Spleen (tissue), 11 donors: Measurements from ENCODE around the gene DCAF8. TPM values are rescaled to one million over a fixed set of nuclear protein-coding genes. Genes with fewer than 3 reads are reported as not detected.

Experiments used
- DNase-seq: peaks from one replicate; pipeline ENCODE4 v3.0.0-alpha.2; 2020
- H3K27ac ChIP-seq, 8 donors: fragments of 200-600 bp; sonication (generic) in 7 of 8; 1 replicate in 4 of 8; 2 replicates in 4 of 8; pipeline versions ENCODE4 v1.5.0 to v1.8.0; 2016 to 2021; ENCODE audit warnings: inconsistent platforms in 4 of 8, mild to moderate bottlenecking in 4 of 8, moderate library complexity in 1 of 8
- H3K27me3 ChIP-seq, 7 donors: fragments of 200-600 bp; sonication (generic) in 6 of 7; replicated peaks in 1 of 7; 1 replicate in 4 of 7; 2 replicates in 3 of 7; pipeline versions ENCODE4 v1.5.0 to v1.8.0; 2016 to 2021; ENCODE audit warnings: inconsistent platforms in 3 of 7, mild to moderate bottlenecking in 1 of 7
- H3K36me3 ChIP-seq, 6 donors: fragments of 200-600 bp; sonication (generic) in 5 of 6; 1 replicate in 4 of 6; 2 replicates in 2 of 6; pipeline versions ENCODE4 v1.5.0 to v1.8.0; 2016 to 2021; ENCODE audit warnings: inconsistent platforms in 2 of 6
- H3K4me1 ChIP-seq, 6 donors: fragments of 200-600 bp; sonication (generic) in 5 of 6; 1 replicate in 3 of 6; 2 replicates in 3 of 6; pipeline versions ENCODE4 v1.5.0 to v1.8.0; 2016 to 2021; ENCODE audit warnings: inconsistent platforms in 3 of 6
- H3K4me3 ChIP-seq, 8 donors: fragments of 200-600 bp; sonication (generic) in 7 of 8; 1 replicate in 4 of 8; 2 replicates in 4 of 8; pipeline versions ENCODE4 v1.5.0 to v1.8.0; 2016 to 2021; ENCODE audit warnings: inconsistent platforms in 4 of 8, mild to moderate bottlenecking in 4 of 8, moderate library complexity in 2 of 8
- H3K9me3 ChIP-seq, 8 donors: fragments of 200-600 bp; sonication (generic) in 7 of 8; 1 replicate in 4 of 8; 2 replicates in 4 of 8; pipeline versions ENCODE4 v1.5.0 to v1.8.0; 2016 to 2021; ENCODE audit warnings: inconsistent platforms in 4 of 8
- POLR2A ChIP-seq, 3 donors: fragments of 450-650 bp; IDR thresholded peaks; one replicate each; pipeline ENCODE4 v1.5.1; 2017; ENCODE audit warnings: antibody characterized with exemption in 3 of 3, mild to moderate bottlenecking in 1 of 3
- POLR2AphosphoS5 ChIP-seq, 3 donors: sonication (generic); formaldehyde crosslinking; IDR thresholded peaks; one replicate each; pipeline ENCODE4 v1.5.1; 2017; ENCODE audit warnings: antibody characterized with exemption in 3 of 3
- WGBS, 5 donors: extraction: QIAGEN DNeasy Blood & Tissue Kit in 3 of 5; methylation state at CpG; one replicate each; pipeline versions ENCODE4 v1.1.5 to v1.1.7; 2013 to 2018; 5-methylcytosine and 5-hydroxymethylcytosine counted together
- intact Hi-C: fragments of 100-400 bp; cut with DNase I; formaldehyde crosslinking; loops from one replicate; pipeline ENCODE4 v1.15.0; 2023; ENCODE audit warnings: low total_unique reads
- polyA plus RNA-seq, 3 donors: library from polyadenylated mRNA; stranded (reverse); fragments of 200-250 nt; gene quantifications; one replicate each; pipeline ENCODE4 v1.2.1, GENCODE V29; 2013
- total RNA-seq, 7 donors: library from RNA; depleted of rRNA in 3 of 7; stranded (reverse); fragments of >200 nt in 3 of 7; fragmentation: NEBNext Ultra II Directional in 4 of 7; extraction: Animal tissue kit (Norgen Biotek cat#: 25700) in 4 of 7; gene quantifications; one replicate each; pipeline versions ENCODE4 v1.1.0 to v1.2.1, GENCODE V29; 2016 to 2021
- TF ChIP-seq, protein P1 (sequence below), 11 experiments: fragments of 200-600 bp in 7 of 11; fragments of 450-650 bp in 4 of 11; sonication (generic) in 4 of 11; IDR thresholded peaks in 8 of 11; conservative IDR thresholded peaks in 3 of 11; 1 replicate in 7 of 11; 2 replicates in 4 of 11; pipeline versions ENCODE4 v1.4.0 to v1.8.0; 2016 to 2021; ENCODE audit warnings: antibody characterized with exemption in 11 of 11, inconsistent platforms in 4 of 11, mild to moderate bottlenecking in 1 of 11
- donor health status: healthy with polysubstance abuse.
- donor health status: DM: no; HTN: no; CAD: no; lungs with moderate emphysema.
- donor health status: DM: no; HTN: no; CAD: no.
- donor health status: Bipolar disorder and iron deficiency.
- donor health status: healthy.
- donor health status: DM: no; HTN: no; CAD: no.
- donor health status: DM: yes; HTN: yes; CAD: no.

DCAF8 gene
- total and polyA plus RNA-seq, 10 donors = 59.4 to 210 (median 148) TPM

DNA sequence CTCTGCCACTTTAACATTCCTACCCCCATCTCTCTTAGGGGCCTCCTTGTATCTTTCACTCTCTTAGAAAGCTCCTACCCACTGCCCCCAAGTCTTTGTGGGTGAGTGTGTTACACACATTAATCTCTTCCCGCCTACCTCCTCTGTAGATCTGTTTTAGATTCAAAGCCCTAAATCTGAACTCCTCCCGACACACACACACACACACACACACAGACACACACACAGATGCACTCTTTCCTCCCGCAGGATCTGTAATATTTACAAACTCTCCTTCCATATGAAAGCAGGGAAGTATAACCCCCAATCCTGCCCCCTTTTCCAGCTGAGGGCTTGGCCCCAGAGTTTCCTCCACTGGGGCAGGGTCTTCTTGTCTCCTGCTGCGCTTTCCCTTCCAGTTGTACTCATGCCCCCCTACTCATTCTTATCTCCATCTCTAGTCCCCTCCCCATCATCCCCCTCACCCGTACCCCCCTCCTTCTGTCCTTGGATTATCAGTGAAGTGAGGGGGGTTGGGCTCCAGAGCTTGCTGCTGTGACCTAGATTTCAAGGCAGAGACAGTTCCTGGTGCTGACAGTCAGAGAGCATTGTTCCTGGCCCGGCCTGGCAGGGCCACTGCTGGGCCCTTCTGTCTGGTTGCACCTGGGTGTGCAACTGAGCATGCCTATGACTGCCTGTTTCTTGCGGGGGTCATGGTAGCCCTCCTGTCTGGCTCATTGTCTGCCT, 52.9 kb downstream of the DCAF8 start:
- WGBS, 5 donors = 60 to 77% (median 68%) methylated on average over 7 of the region's 7 CpGs
- no peaks in the 10 kb centered on the region for H3K27me3 ChIP-seq
- intact Hi-C loops = no loop called here
- TF ChIP-seq, protein P1, sequence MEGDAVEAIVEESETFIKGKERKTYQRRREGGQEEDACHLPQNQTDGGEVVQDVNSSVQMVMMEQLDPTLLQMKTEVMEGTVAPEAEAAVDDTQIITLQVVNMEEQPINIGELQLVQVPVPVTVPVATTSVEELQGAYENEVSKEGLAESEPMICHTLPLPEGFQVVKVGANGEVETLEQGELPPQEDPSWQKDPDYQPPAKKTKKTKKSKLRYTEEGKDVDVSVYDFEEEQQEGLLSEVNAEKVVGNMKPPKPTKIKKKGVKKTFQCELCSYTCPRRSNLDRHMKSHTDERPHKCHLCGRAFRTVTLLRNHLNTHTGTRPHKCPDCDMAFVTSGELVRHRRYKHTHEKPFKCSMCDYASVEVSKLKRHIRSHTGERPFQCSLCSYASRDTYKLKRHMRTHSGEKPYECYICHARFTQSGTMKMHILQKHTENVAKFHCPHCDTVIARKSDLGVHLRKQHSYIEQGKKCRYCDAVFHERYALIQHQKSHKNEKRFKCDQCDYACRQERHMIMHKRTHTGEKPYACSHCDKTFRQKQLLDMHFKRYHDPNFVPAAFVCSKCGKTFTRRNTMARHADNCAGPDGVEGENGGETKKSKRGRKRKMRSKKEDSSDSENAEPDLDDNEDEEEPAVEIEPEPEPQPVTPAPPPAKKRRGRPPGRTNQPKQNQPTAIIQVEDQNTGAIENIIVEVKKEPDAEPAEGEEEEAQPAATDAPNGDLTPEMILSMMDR (IDR thresholded peaks at IDR 0.05 in 8 of 11, conservative IDR thresholded peaks at IDR 0.05 in 3 of 11) = no peak
- TF ChIP-seq POLR2A (IDR thresholded peaks at IDR 0.05) (no peak), POLR2AphosphoS5 (IDR thresholded peaks at IDR 0.05) (peak in 2 of 3 donors; percentile 34 to 38)
- H3K36me3 ChIP-seq = peaks cover 0 to 77% (median 40%) of the 10 kb centered on the region in 6 donors
- H3K9me3 ChIP-seq = no peaks in the 10 kb centered on the region
- H3K4me3 ChIP-seq = no peak overlapping the region
- H3K4me1 ChIP-seq = peaks cover 33 to 77% (median 64%) of the 10 kb centered on the region in 6 donors
- no peak for DNase-seq
- H3K27ac ChIP-seq = peak overlapping the region in 5 of 8 donors; percentile 89 to 95 (median 93)

DNA sequence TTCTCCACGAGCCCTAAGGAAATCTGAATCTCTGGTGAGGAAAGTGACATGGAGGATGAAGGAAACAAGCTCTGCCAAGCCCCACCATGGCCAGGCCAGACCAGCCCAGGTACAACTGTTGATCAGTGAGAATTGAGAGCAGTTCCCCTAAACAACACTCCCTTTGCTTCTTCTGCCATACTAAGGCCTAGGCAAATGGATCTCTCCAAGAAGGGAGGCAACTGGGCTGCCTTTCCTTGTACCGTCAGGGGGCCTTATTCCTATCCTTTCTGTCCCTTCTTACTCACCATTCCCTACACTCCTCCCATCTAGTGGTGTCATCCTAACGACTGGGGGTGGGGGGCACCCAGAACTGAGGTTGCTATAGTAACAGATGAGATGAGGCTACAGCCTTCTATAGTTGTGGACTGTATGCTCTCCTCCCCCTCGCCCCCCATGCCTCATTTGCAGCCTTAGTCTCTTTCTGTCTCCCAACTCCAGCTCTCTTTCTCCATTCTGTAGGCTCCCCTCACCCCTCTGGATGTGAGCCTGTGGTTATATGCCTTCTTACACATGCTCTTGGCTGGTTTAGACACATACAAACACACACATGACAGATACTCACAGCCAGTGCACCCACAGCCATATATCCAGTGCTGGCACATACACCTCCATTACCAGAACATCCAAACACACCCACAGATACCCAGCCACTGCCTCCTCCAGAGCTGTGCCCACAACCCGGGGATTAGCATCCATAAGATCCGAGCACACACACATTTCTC, 53.6 kb downstream of the DCAF8 start:
- TF ChIP-seq POLR2AphosphoS5 (IDR thresholded peaks at IDR 0.05) = no peak
- TF ChIP-seq, protein P1 (IDR thresholded peaks at IDR 0.05 in 8 of 11, conservative IDR thresholded peaks at IDR 0.05 in 3 of 11) = no peak
- TF ChIP-seq POLR2A (IDR thresholded peaks at IDR 0.05) = no peak
- peak overlapping the region in 1 of 8 donors; percentile 16 for H3K4me3 ChIP-seq
- H3K27ac ChIP-seq = peak overlapping the region in 7 of 8 donors; percentile 52 to 95 (median 91)
- peaks cover 0 to 70% (median 33%) of the 10 kb centered on the region in 6 donors for H3K36me3 ChIP-seq
- intact Hi-C loops = no loop called here
- H3K27me3 ChIP-seq = no peaks in the 10 kb centered on the region
- no peak for DNase-seq
- H3K9me3 ChIP-seq = no peaks in the 10 kb centered on the region
- H3K4me1 ChIP-seq = peaks cover 39 to 79% (median 69%) of the 10 kb centered on the region in 6 donors
- 63 to 75% (median 67%) methylated on average over 6 of the region's 6 CpGs for WGBS, 5 donors

DNA sequence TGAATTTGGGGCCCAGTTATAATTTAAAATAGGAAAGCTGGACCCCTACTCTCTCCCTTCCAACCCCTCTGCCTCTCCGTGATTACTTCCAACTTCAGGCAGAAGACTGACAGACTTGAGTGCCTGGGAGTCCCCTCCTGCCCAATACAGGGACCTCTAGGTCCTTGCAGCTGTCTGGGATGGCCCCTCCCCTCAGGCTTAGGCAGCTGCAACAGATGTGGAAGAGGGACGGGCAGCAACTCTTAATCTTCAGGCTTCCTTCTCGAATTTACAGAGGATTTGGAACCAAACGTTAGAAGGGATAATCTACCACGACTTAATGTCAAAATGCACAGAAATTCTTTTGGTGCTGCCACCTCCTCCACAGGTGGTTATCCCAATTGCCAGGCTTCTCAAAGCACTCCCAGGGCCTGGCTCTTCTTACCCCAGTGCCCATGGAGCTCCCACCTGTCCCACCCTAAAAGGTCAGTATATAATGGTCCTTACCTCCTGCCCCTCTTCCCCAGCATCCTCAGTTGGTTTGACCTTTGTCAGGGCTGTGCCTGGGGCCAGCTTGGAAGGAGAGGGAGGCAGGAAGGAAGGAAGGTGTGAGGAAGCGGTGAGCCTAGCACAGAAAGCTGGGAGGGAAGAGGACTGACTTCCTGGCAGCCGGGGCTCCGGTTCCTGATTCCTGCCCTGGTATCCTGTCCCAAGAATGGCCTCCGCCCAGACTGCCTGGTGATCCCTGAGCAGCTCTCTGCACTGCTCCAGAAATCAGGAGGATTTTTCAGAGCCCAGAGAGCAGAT, 54.4 kb downstream of the DCAF8 start:
- peak; percentile 78 for DNase-seq
- TF ChIP-seq, protein P1 (IDR thresholded peaks at IDR 0.05 in 8 of 11, conservative IDR thresholded peaks at IDR 0.05 in 3 of 11) = no peak
- TF ChIP-seq POLR2AphosphoS5 (IDR thresholded peaks at IDR 0.05) (peak; percentile 25 to 71 (median 45)), POLR2A (IDR thresholded peaks at IDR 0.05) (no peak)
- Histone ChIP-seq H3K9me3 (no peaks in the 10 kb centered on the region), H3K27me3 (no peaks in the 10 kb centered on the region), H3K4me1 (peaks cover 39 to 81% (median 69%) of the 10 kb centered on the region in 6 donors), H3K36me3 (peaks cover 0 to 62% (median 25%) of the 10 kb centered on the region in 6 donors), H3K27ac (peak overlapping the region in 7 of 8 donors; percentile 52 to 95 (median 91)), H3K4me3 (peak overlapping the region in 1 of 8 donors; percentile 16)
- intact Hi-C loops = no loop called here
- 51 to 70% (median 62%) methylated on average over 9 of the region's 9 CpGs for WGBS, 5 donors
